Common myeloid progenitor, CD34-positive (primary cell): ENCODE data around the gene PAX8.

Experiments
- CTCF ChIA-PET: fragments of 350-600 bp; sonication (Branson Sonifier 250); formaldehyde crosslinking; loops from one replicate; lab custom pipeline; 2021; ENCODE audit warnings: antibody characterized with exemption; lab: Charles Lee
- POLR2A ChIA-PET: fragments of 350-600 bp; sonication (Branson Sonifier 250); formaldehyde crosslinking; loops from one replicate; lab custom pipeline; 2021; ENCODE audit warnings: antibody characterized with exemption; lab: Charles Lee
- DNase-seq, 3 donors: peaks; one replicate each; pipeline versions ENCODE4 v3.0.0 to v3.0.0-alpha.2; 2013
- H3K27ac ChIP-seq, 2 experiments: 1 replicate in 1 of 2; 2 replicates in 1 of 2; pipeline ENCODE4 v1.7.0; 2013; ENCODE audit warnings: inconsistent platforms in 2 of 2, low read length in 2 of 2, mild to moderate bottlenecking in 2 of 2, low read depth in 1 of 2, moderate library complexity in 1 of 2; ENCODE audit not compliant: severe bottlenecking in 2 of 2, insufficient read depth in 1 of 2, poor library complexity in 1 of 2
- H3K27me3 ChIP-seq, 5 experiments: replicated peaks in 2 of 5; 1 replicate in 3 of 5; 2 replicates in 2 of 5; pipeline versions ENCODE4 v1.6.1 to v1.7.0; 2013; ENCODE audit warnings: low read length in 4 of 5, mild to moderate bottlenecking in 2 of 5, moderate library complexity in 2 of 5, inconsistent platforms in 1 of 5; ENCODE audit not compliant: insufficient read depth in 5 of 5, control insufficient read depth in 4 of 5
- H3K36me3 ChIP-seq, 4 experiments: 1 replicate in 2 of 4; 2 replicates in 2 of 4; pipeline versions ENCODE4 v1.6.1 to v1.7.0; 2013; ENCODE audit warnings: low read length in 3 of 4, control low read depth in 1 of 4, mild to moderate bottlenecking in 1 of 4; ENCODE audit not compliant: control insufficient read depth in 4 of 4, insufficient read depth in 4 of 4
- H3K4me1 ChIP-seq, 4 experiments: 1 replicate in 3 of 4; 2 replicates in 1 of 4; pipeline versions ENCODE4 v1.6.1 to v1.7.1; 2013; ENCODE audit warnings: low read length in 3 of 4, mild to moderate bottlenecking in 3 of 4, control low read depth in 1 of 4, inconsistent platforms in 1 of 4, moderate library complexity in 1 of 4; ENCODE audit not compliant: control insufficient read depth in 4 of 4, insufficient read depth in 4 of 4; ENCODE audit errors: control extremely low read depth in 1 of 4
- H3K4me3 ChIP-seq, 7 experiments: 1 replicate in 4 of 7; 2 replicates in 3 of 7; pipeline versions ENCODE4 v1.5.1 to v1.7.0; 2013; ENCODE audit warnings: mild to moderate bottlenecking in 7 of 7, low read length in 6 of 7, moderate library complexity in 6 of 7, inconsistent platforms in 2 of 7, low read depth in 2 of 7, control low read depth in 1 of 7; ENCODE audit not compliant: insufficient read depth in 4 of 7, control insufficient read depth in 1 of 7; ENCODE audit errors: extremely low read depth in 1 of 7
- H3K9me3 ChIP-seq, 5 experiments: 1 replicate in 4 of 5; 2 replicates in 1 of 5; pipeline versions ENCODE4 v1.6.1 to v1.7.1; 2013; ENCODE audit warnings: low read length in 4 of 5, mild to moderate bottlenecking in 2 of 5, inconsistent platforms in 1 of 5, low read depth in 1 of 5, moderate library complexity in 1 of 5; ENCODE audit not compliant: control insufficient read depth in 4 of 5, insufficient read depth in 2 of 5; ENCODE audit errors: control extremely low read depth in 1 of 5
- WGBS: methylation state at CpG from one replicate; pipeline ENCODE4 v1.1.5; 2013; ENCODE audit not compliant: insufficient coverage; 5-methylcytosine and 5-hydroxymethylcytosine counted together

PAX8 gene

DNA sequence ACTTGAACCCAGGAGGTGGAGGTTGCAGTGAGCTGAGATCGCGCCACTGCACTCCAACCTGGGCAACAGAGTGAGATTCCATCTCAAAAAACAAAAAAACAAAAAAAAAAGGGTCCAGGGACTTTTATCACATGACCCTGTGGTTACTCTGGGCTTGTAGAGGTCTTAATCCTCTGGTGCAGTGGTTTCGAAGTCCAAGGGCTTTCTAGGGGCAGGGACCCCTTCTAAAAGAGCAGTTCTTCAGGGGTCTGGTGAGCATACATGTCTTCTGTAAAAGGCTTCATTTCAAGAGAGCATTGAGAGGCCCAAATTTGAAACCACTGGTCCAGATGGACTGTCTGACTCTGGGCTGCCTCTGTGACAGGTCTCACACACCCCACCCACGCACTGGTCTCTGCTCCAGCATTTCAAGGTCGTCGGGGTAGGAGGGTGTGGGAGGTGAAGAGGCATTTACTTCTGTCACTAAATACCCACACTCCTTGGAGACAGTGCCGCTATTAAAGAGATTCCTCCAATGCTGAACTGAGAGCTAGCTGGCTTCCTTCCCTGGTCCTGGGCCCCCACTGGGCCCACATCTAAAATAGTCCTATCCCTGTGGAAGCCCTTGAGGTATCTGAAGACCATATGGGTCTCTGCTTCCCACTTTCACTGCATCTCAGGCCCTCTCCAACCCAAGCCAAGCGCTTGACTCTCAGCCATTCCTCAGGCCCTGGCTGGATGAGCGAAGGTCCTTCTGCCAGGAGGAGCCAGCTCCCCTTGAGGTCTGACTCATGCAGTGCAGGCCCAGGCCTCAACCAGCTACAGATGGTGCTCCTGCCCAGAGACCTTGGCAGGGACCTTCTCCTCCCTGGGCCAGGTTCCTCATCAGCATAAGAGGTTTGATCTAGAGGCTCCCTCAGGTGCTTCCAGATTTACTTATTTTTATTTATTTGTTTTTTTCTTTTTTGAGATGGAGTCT lies 44.8 kb downstream of the PAX8 start:
- 92% methylated on average over 4 of the region's 9 CpGs for WGBS
- Histone ChIP-seq H3K27me3 (no peaks in the 10 kb centered on the region), H3K36me3 (no peaks in the 10 kb centered on the region), H3K4me1 (peaks cover 12 to 57% (median 28%) of the 10 kb centered on the region in 4 experiments), H3K4me3 (no peak overlapping the region), H3K27ac (no peak overlapping the region), H3K9me3 (no peaks in the 10 kb centered on the region)
- ChIA-PET POLR2A (no interaction called here), CTCF (interaction anchor here (0.7 to 1.8 kb wide), 9 partner anchors 12 to 50 kb away, joined by 3 to 8 read pairs (median 3); no protein-coding TSS in a partner anchor)
- peak in 1 of 3 donors; percentile 42 for DNase-seq

DNA sequence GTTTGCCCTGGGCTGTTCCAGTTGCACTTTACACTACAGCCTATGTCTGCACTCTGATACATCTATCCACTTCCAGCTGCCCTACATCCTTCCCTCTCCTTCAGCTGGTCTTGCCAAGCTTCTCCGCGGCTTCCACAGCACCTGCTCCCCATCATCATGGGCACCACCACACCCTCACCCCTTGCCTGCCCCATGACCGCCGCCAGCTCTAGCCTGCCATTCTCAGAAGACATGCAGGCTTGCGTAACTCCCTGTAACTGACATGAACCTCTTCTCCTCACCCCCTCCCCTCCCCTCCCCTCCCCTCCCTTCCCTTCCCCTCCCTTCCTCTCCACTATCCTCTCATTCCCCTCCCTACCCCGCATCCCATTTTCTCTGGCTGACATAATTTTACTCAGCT lies 46.0 kb downstream of the PAX8 start:
- Histone ChIP-seq H3K4me1 (peaks cover 12 to 61% (median 38%) of the 10 kb centered on the region in 4 experiments), H3K4me3 (no peak overlapping the region), H3K27ac (no peak overlapping the region), H3K36me3 (no peaks in the 10 kb centered on the region), H3K9me3 (no peaks in the 10 kb centered on the region), H3K27me3 (no peaks in the 10 kb centered on the region)
- WGBS = 100% methylated on average over 1 of the region's 6 CpGs
- DNase-seq = no peak
- ChIA-PET CTCF (interaction anchor here (0.8 to 4.6 kb wide), 6 partner anchors 12 to 30 kb away, joined by 3 to 42 read pairs (median 8); no protein-coding TSS in a partner anchor), POLR2A (no interaction called here)

DNA sequence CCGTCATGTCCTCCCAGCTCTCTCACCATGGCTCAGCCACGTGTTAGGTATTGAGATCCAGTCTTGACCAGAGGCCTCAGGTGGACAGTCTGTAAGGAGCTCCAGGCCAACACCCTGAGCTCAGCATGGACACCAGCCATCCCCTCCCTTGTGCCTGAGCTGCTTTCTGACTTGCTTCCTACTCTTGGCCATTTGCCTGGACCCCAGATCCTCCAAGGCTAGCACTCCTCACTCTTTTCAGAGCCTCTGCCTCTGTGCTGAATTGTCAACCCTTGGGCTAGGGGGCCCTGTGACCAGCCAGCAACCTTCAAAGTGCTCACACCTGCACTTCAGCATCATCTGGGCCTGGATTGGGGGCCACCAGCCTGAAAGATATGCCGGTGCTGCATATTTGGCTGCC lies 46.6 kb downstream of the PAX8 start:
- POLR2A ChIA-PET = no interaction called here
- WGBS = 97% methylated on average over 3 of the region's 3 CpGs
- Histone ChIP-seq H3K27me3 (no peaks in the 10 kb centered on the region), H3K4me3 (no peak overlapping the region), H3K36me3 (no peaks in the 10 kb centered on the region), H3K4me1 (peaks cover 12 to 67% (median 43%) of the 10 kb centered on the region in 4 experiments), H3K9me3 (no peaks in the 10 kb centered on the region), H3K27ac (no peak overlapping the region)
- CTCF ChIA-PET = interaction anchor here (1.2 to 4.6 kb wide), 5 partner anchors 8 to 34 kb away, joined by 4 to 42 read pairs (median 13); no protein-coding TSS in a partner anchor
- no peak for DNase-seq

DNA sequence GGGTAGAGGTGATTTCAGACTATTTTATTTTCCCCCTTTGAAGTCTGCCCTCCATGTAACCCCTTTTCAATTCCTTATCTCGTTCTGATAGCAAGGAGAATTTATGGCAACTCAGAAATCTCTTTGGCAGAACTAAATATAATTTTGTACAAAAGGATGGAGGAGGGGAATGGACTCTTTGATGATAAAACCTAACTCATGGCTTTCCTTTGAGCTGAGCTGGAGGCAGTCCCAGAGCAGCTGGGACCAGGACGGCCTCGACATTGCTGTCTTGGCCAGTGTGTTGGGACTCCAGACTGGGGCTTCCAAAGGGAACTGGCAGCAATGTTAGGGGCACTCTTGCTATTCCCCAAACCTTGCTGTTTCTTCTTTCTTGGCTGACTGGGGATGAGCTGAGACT lies 47.7 kb downstream of the PAX8 start:
- Histone ChIP-seq H3K9me3 (no peaks in the 10 kb centered on the region), H3K27me3 (no peaks in the 10 kb centered on the region), H3K4me3 (no peak overlapping the region), H3K36me3 (no peaks in the 10 kb centered on the region), H3K27ac (no peak overlapping the region), H3K4me1 (peaks cover 12 to 71% (median 47%) of the 10 kb centered on the region in 4 experiments)
- POLR2A ChIA-PET = no interaction called here
- CTCF ChIA-PET = interaction anchor here (0.8 to 4.6 kb wide), 11 partner anchors 9 to 160 kb away, joined by 3 to 42 read pairs (median 4); no protein-coding TSS in a partner anchor
- WGBS = 100% methylated on average over 2 of the region's 3 CpGs
- DNase-seq = no peak

DNA sequence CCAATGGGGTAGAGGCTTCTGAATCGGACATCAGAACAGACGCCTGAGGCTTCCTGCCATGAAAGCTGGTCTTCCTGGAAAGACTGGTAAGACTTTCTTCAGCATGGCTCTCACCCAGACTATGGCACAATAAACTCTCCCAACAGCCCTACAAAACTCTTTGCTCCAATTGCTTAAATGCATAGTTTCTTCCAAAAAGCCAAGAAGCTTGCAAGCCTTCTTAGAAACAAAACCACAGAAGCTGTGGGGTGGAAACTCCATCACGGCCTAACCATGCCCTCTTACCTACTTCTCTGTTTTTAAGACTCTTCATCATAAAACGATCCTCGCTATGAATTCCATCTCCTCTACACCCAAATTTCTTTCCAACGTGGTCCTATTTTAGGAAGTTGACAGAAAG lies 48.2 kb downstream of the PAX8 start:
- no peaks in the 10 kb centered on the region for H3K27me3 ChIP-seq
- H3K9me3 ChIP-seq = no peaks in the 10 kb centered on the region
- ChIA-PET CTCF (interaction anchor here (0.8 to 4.6 kb wide), 11 partner anchors 9 to 160 kb away, joined by 3 to 42 read pairs (median 4); no protein-coding TSS in a partner anchor), POLR2A (interaction anchor here (0.6 kb wide), 1 partner anchor 42 kb away, joined by 3 read pairs; no protein-coding TSS in a partner anchor)
- no peak overlapping the region for H3K4me3 ChIP-seq
- no peaks in the 10 kb centered on the region for H3K36me3 ChIP-seq
- DNase-seq = peak in 2 of 3 donors; percentile 62 to 66
- no peak overlapping the region for H3K27ac ChIP-seq
- peaks cover 12 to 76% (median 51%) of the 10 kb centered on the region in 4 experiments for H3K4me1 ChIP-seq
- 35% methylated on average over 4 of the region's 6 CpGs for WGBS

DNA sequence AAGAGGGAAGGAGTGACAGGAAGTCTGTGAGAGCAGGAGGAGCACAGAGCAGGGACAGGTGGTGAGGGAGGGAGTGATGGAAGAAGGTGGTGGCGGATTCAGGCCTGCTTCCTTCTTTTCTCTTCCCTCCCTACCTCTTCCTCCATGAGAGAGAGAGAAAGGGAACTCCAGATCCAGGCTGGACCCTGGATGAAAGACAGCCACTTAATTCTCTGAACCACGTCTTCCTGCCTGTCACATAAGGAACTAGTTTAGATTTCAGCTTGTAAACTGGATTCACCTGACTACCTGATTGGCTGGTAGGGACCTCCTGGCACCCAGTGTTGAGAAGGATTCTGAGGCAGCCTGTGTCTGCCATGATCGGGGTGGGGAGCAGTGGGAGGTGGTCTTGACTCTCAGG lies 48.9 kb downstream of the PAX8 start:
- no peaks in the 10 kb centered on the region for H3K27me3 ChIP-seq
- no peak for DNase-seq
- no peaks in the 10 kb centered on the region for H3K9me3 ChIP-seq
- 72% methylated on average over 2 of the region's 3 CpGs for WGBS
- H3K4me3 ChIP-seq = no peak overlapping the region
- POLR2A ChIA-PET = interaction anchor here (0.6 kb wide), 1 partner anchor 43 kb away, joined by 3 read pairs; no protein-coding TSS in a partner anchor
- H3K36me3 ChIP-seq = no peaks in the 10 kb centered on the region
- H3K27ac ChIP-seq = no peak overlapping the region
- CTCF ChIA-PET = interaction anchor here (1.2 to 4.6 kb wide), 7 partner anchors 9 to 140 kb away, joined by 3 to 42 read pairs (median 13); no protein-coding TSS in a partner anchor
- peaks cover 16 to 80% (median 52%) of the 10 kb centered on the region in 4 experiments for H3K4me1 ChIP-seq
